ENCODE results near the gene IL15. TPM values are rescaled to one million over a fixed set of nuclear protein-coding genes. Genes with fewer than 3 reads are reported as not detected.

IL15 gene
- total and polyA plus RNA-seq, 3 donors from 2014 or later = 1.5 to 2.7 (median 1.7) TPM

- WGBS, 2 donors = 76 to 77% methylated on average over 10 of the region's 10 CpGs
- H3K4me1 ChIP-seq = no peaks in the 10 kb centered on the region
- DNase-seq = no peak
- no peaks in the 10 kb centered on the region for H3K36me3 ChIP-seq (ENCODE audit: low read depth, missing control alignments)
- no peak overlapping the region for H3K27ac ChIP-seq
- H3K9me3 ChIP-seq = no peaks in the 10 kb centered on the region
- intact Hi-C loops (cut with DNase I; ENCODE audit: low total_unique reads) = no loop called here
- H3K27me3 ChIP-seq = no peaks in the 10 kb centered on the region
- H3K4me3 ChIP-seq = no peak overlapping the region
- TF ChIP-seq, protein P1, sequence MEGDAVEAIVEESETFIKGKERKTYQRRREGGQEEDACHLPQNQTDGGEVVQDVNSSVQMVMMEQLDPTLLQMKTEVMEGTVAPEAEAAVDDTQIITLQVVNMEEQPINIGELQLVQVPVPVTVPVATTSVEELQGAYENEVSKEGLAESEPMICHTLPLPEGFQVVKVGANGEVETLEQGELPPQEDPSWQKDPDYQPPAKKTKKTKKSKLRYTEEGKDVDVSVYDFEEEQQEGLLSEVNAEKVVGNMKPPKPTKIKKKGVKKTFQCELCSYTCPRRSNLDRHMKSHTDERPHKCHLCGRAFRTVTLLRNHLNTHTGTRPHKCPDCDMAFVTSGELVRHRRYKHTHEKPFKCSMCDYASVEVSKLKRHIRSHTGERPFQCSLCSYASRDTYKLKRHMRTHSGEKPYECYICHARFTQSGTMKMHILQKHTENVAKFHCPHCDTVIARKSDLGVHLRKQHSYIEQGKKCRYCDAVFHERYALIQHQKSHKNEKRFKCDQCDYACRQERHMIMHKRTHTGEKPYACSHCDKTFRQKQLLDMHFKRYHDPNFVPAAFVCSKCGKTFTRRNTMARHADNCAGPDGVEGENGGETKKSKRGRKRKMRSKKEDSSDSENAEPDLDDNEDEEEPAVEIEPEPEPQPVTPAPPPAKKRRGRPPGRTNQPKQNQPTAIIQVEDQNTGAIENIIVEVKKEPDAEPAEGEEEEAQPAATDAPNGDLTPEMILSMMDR (IDR thresholded peaks at IDR 0.05) = no peak
- no peak for TF ChIP-seq POLR2A (IDR thresholded peaks at IDR 0.05)
Observed at GRCh38 chr4:141771889-141772830, 135.8 kb downstream of the IL15 start.

- WGBS, 2 donors = 93 to 97% methylated on average over 2 of the region's 2 CpGs
- Histone ChIP-seq H3K9me3 (no peaks in the 10 kb centered on the region), H3K4me1 (no peaks in the 10 kb centered on the region), H3K27me3 (no peaks in the 10 kb centered on the region), H3K36me3 (ENCODE audit: low read depth, missing control alignments) (no peaks in the 10 kb centered on the region), H3K27ac (no peak overlapping the region), H3K4me3 (no peak overlapping the region)
- intact Hi-C loops (cut with DNase I; ENCODE audit: low total_unique reads) = no loop called here
- no peak for DNase-seq
- no peak for TF ChIP-seq POLR2A (IDR thresholded peaks at IDR 0.05)
- TF ChIP-seq, protein P1 (IDR thresholded peaks at IDR 0.05) = no peak
Observed at GRCh38 chr4:141772838-141773237, 136.5 kb downstream of the IL15 start.

GRCh38 chr4:141782205-141782604, 145.8 kb downstream of the IL15 start:
- Histone ChIP-seq H3K4me1 (no peaks in the 10 kb centered on the region), H3K27ac (no peak overlapping the region), H3K36me3 (ENCODE audit: low read depth, missing control alignments) (no peaks in the 10 kb centered on the region), H3K9me3 (no peaks in the 10 kb centered on the region), H3K4me3 (no peak overlapping the region), H3K27me3 (no peaks in the 10 kb centered on the region)
- no peak for DNase-seq
- intact Hi-C loops (cut with DNase I; ENCODE audit: low total_unique reads) = no loop called here
- TF ChIP-seq, protein P1 (IDR thresholded peaks at IDR 0.05) = no peak
- TF ChIP-seq POLR2A (IDR thresholded peaks at IDR 0.05) = no peak

All from testis (tissue), 3 donors.